ENCODE results near the gene THADA.

GRCh38 chr2:43238813-43239212 lies 357.0 kb downstream of the THADA start:
- TF ChIP-seq CTCF (IDR thresholded peaks at IDR 0.05) (no peak), EP300 (IDR thresholded peaks at IDR 0.05) (no peak), POLR2AphosphoS5 (IDR thresholded peaks at IDR 0.05) (no peak)
